ENCODE measurements around the gene GHR. TPM values are rescaled to one million over a fixed set of nuclear protein-coding genes. Genes with fewer than 3 reads are reported as not detected.
"Not testable (repeated sequence)": the region's sequence is repeated elsewhere in the genome, so short reads cannot be mapped to it uniquely, and the experiment has no call there.

Gene GHR
- total and polyA plus RNA-seq, 8 donors, result 0.73 to 3.9 (median 1.3) TPM

DNA sequence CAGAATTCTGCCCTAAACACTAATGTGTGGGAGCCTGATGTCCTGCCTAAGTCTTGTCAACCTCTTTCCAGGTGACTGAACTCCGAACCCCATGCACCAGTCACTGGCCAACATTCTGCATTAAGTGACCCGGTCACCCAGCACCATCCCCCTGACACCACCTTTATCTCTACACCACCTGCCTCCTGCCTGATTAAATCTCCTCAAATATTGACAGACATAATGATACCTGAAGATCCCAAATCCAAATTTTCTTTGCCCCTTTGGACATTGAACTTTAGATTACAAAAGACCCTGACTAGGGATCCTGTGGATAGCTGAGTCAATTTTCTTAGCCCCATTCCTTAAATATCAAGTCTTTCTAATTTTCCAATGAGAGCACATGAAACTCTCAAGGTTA lies 150.1 kb downstream of the GHR start:
- H3K36me3 ChIP-seq, result no peaks in the 10 kb centered on the region
- H3K27ac ChIP-seq, result no peak overlapping the region
- FAIRE-seq (no peak), DNase-seq (no peak), ATAC-seq (no peak)
- 55 to 69% methylated on average over 2 of the region's 2 CpGs for WGBS, 2 donors
- H3K4me3 ChIP-seq, result no peak overlapping the region
- no peaks in the 10 kb centered on the region for H3K4me1 ChIP-seq
- intact Hi-C loops (cut with DNase I), result no loop called here
- H3K27me3 ChIP-seq, result no peaks in the 10 kb centered on the region
- H3K9me3 ChIP-seq, result no peaks in the 10 kb centered on the region
- TF ChIP-seq, protein P1, sequence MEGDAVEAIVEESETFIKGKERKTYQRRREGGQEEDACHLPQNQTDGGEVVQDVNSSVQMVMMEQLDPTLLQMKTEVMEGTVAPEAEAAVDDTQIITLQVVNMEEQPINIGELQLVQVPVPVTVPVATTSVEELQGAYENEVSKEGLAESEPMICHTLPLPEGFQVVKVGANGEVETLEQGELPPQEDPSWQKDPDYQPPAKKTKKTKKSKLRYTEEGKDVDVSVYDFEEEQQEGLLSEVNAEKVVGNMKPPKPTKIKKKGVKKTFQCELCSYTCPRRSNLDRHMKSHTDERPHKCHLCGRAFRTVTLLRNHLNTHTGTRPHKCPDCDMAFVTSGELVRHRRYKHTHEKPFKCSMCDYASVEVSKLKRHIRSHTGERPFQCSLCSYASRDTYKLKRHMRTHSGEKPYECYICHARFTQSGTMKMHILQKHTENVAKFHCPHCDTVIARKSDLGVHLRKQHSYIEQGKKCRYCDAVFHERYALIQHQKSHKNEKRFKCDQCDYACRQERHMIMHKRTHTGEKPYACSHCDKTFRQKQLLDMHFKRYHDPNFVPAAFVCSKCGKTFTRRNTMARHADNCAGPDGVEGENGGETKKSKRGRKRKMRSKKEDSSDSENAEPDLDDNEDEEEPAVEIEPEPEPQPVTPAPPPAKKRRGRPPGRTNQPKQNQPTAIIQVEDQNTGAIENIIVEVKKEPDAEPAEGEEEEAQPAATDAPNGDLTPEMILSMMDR (IDR thresholded peaks at IDR 0.05), result no peak

DNA sequence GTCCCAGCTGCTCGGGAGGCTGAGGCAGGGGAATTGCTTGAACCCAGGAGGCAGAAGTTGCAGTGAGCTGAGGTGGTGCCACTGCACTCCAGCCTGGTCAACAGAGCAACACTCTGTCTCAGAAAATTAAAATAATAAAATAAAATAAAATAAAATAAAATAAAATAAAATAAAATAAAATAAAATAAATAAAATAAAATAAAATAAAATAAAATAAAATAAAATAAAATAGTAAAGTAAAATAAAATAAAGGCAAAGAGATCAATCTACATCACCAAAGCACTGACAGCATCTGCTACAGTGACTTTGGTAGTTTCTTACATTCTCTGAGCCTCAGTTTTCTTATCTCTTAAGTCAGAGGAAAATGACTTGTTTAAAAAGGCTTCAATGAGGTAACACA lies 152.7 kb downstream of the GHR start:
- ATAC-seq; H3K27ac ChIP-seq; H3K4me1 ChIP-seq; intact Hi-C loops (cut with DNase I); H3K9me3 ChIP-seq; FAIRE-seq; DNase-seq; H3K27me3 ChIP-seq; H3K36me3 ChIP-seq; H3K4me3 ChIP-seq: not testable (repeated sequence)
- WGBS, 2 donors, result 83 to 87% methylated on average over 1 of the region's 1 CpG

DNA sequence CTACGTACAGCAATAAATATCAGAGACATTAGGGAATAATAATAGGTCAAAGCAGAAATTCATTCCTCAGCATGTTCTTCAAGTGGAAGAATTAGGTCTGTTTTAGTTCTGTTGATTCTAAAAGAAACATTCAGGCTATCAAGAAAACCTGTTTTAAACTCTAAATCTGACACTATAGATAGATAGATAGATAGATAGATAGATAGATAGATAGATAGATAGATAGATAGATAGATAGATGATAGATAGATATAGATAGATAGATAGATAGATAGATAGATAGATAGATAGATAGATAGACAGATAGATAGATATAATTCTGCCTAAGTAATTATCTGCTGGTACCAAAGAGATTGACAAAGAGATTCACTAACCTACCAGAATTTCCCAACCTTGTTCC lies 155.7 kb downstream of the GHR start:
- H3K9me3 ChIP-seq; FAIRE-seq; H3K27me3 ChIP-seq; ATAC-seq; H3K27ac ChIP-seq; intact Hi-C loops (cut with DNase I); DNase-seq; H3K4me1 ChIP-seq; H3K36me3 ChIP-seq; H3K4me3 ChIP-seq: not testable (repeated sequence)
- WGBS, 2 donors, result 86 to 89% methylated on average over 1 of the region's 1 CpG

DNA sequence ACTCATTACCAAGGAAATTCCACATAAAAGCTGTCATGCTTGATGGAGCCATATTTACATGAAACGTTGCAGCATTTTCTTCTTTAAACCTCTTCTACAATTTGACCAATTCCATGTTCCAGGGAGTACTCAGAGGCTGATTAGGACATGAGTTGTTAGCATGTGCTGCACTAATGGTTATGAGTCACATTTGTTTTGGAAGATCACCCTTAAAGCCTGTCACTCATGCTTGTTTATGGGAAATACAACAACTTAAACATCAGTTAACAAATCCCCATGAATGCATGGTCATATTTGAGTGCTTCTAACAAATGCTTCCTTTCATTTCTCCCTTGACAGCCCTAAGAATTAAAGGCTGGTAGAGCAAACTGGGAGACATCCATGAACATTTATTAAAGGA lies 156.1 kb downstream of the GHR start:
- no peak for FAIRE-seq
- H3K27me3 ChIP-seq, result no peaks in the 10 kb centered on the region
- intact Hi-C loops (cut with DNase I), result no loop called here
- H3K4me1 ChIP-seq, result no peaks in the 10 kb centered on the region
- no peaks in the 10 kb centered on the region for H3K36me3 ChIP-seq
- no peak overlapping the region for H3K4me3 ChIP-seq
- H3K27ac ChIP-seq, result no peak overlapping the region
- no peak for DNase-seq
- TF ChIP-seq, protein P1 (IDR thresholded peaks at IDR 0.05), result no peak
- no peaks in the 10 kb centered on the region for H3K9me3 ChIP-seq
- ATAC-seq, result no peak
- WGBS, 2 donors, result 14 to 21% methylated on average over 1 of the region's 1 CpG

DNA sequence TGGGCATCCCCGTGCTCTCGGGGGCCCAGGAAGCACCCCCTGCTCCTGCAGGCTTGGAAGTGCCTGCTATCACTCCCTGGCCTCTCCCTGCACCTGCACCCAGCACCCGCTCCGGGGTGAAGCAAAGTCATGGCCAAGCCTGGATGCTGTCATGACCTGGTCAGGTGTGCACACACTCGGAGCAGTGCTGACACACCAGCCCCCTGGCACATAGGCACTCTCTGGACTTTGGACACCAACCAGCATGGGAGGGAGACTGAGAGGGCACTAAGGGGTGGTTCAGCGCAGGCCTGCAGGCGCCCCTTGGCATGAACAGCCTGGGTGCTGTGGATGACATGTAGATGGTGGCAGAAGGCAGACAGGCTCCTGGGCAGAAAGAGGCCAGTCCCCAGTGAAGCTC lies 158.6 kb downstream of the GHR start:
- H3K27ac ChIP-seq, result no peak overlapping the region
- no peaks in the 10 kb centered on the region for H3K27me3 ChIP-seq
- H3K4me1 ChIP-seq, result no peaks in the 10 kb centered on the region
- H3K36me3 ChIP-seq, result no peaks in the 10 kb centered on the region
- FAIRE-seq, result no peak
- H3K4me3 ChIP-seq, result no peak overlapping the region
- 87 to 98% methylated on average over 7 of the region's 7 CpGs for WGBS, 2 donors
- intact Hi-C loops (cut with DNase I), result loop anchor here in 1 of 3 donors (10.0 kb wide), 1 partner anchor 157 kb away; the partner anchor contains the start of gene GHR
- no peak for ATAC-seq
- peak in 2 of 6 donors; percentile 14 to 58 for DNase-seq
- TF ChIP-seq, protein P1 (IDR thresholded peaks at IDR 0.05), result no peak
- no peaks in the 10 kb centered on the region for H3K9me3 ChIP-seq

DNA sequence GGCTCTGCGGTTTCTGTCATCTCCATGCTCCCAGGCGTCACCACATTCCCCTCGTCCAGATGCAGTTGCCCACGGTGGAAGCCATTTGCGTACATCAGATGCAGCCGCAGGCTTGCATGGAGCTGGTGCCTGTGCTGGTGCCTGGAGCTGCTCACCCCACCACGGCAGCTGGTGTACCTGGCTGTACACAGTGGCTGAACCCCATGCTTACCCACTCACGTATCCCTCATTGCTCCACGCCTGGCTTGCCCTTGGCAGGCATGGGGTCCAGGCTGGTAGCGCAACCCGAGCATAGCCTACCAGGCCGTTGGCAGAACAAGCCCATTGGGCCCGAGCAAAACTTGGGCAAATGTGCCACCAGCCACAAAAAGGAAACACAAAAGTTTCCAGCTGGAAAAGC lies 159.5 kb downstream of the GHR start:
- peak in 2 of 6 donors; percentile 20 to 45 for DNase-seq

More for the DNA sequence above, 159.5 kb downstream of the GHR start:
- H3K27me3 ChIP-seq, result no peaks in the 10 kb centered on the region
- no peak overlapping the region for H3K4me3 ChIP-seq
- 90 to 92% methylated on average over 13 of the region's 13 CpGs for WGBS, 2 donors
- no peaks in the 10 kb centered on the region for H3K36me3 ChIP-seq
- no peak for FAIRE-seq
- no peak overlapping the region for H3K27ac ChIP-seq
- intact Hi-C loops (cut with DNase I), result loop anchor here in 1 of 3 donors (10.0 kb wide), 1 partner anchor 158 kb away; the partner anchor contains the start of gene GHR
- peak in 1 of 4 donors; percentile 31 for ATAC-seq
- H3K9me3 ChIP-seq, result no peaks in the 10 kb centered on the region
- TF ChIP-seq, protein P1 (IDR thresholded peaks at IDR 0.05), result no peak
- H3K4me1 ChIP-seq, result no peaks in the 10 kb centered on the region

Measured in pancreas (tissue), 10 donors.